HT-29 (cell line): Measurements from ENCODE around the gene KRT85. TPM values are rescaled to one million over a fixed set of nuclear protein-coding genes. Genes with fewer than 3 reads are reported as not detected.
A peak's percentile ranks its signal among the peaks of the same experiment; 100 is the strongest.
"Not testable (repeated sequence)": the region's sequence is repeated elsewhere in the genome, so short reads cannot be mapped to it uniquely, and the experiment has no call there.

ENCODE experiments used
- DNase-seq: peaks from one replicate; pipeline ENCODE4 v3.0.0-alpha.2; 2015; ENCODE audit warnings: low spot score
- total RNA-seq: library from RNA; depleted of rRNA; stranded (reverse); fragments of >200 nt; shearing (Covaris generic); gene quantifications from 2 replicates; pipeline ENCODE4 v1.2.3, GENCODE V29; 2014; rRNA removed

The KRT85 gene
- total RNA-seq: not detected in 2 replicates

GRCh38 chr12:52366738-52367485 lies at the start of gene KRT85:
TSS of gene KRT85 (minus strand) at chr12:52367481. CDS start at chr12:52367405, 76 bp downstream.
- no peak for DNase-seq

- DNase-seq: no peak
Observed at GRCh38 chr12:52416795-52417194, 49.5 kb upstream of the KRT85 start.

DNA sequence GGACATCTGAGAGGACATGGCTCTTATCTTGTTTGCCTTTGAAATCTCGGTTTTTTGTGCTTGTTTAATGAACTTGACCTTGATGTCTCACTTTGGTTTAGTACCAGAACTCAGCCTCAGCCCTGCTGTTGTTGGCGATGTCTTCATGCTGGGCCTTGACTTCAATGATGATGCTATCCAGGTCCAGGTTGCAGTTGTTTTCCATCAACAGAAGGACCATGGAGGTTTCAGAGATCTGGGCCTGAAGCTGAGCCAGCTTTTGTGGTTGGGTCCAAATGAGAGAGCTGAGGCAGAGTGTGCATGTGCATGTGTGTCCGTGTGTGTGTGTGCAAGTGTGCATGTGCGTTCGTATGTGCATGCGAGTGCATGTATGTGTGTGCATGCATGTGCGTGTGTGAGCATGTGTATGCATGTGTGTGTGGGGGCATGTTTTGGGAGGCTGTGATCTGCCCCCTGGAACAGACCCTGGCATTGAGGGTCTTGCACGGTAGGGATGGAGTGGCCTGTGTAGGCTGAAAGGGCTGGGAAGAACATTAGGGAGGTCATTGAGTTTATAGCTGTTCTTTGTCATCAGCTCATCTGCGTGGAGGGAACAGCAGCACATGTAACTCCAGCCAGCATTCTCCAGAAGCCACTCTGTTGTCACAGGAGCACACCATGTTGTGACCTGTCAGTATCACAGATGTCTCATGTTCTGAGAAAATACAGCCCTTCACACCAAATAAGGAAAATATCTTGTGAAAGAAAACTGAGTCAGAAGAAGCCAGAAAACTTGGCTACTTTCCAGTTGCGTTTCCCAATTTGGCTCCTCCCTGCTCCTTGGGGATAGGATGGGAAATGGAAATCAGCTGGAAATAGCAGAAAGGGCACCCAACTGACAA lies 48.8 kb upstream of the KRT85 start:
- no peak for DNase-seq

DNA sequence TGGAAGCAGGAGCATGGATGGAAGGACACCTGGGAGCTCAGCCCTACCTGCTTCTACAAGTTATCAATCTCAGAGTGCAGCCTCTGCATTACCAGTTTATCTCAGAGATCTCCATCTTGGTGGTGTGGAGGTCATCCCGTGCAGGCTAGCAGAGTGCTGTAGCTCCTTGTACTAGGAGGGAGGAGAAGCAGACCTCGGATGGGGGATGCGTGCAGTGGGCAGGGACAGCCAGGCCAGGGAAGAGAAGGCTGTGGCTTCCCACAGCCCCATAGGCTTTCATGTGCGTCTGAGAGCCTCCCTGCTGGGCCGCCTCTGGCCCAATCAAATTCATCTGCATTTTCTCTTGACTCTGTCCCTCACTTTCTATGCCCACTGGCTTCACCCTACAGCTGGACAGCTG lies 47.7 kb upstream of the KRT85 start:
- DNase-seq: no peak

GRCh38 chr12:52413782-52414345 lies 46.6 kb upstream of the KRT85 start:
- DNase-seq: no peak

DNA sequence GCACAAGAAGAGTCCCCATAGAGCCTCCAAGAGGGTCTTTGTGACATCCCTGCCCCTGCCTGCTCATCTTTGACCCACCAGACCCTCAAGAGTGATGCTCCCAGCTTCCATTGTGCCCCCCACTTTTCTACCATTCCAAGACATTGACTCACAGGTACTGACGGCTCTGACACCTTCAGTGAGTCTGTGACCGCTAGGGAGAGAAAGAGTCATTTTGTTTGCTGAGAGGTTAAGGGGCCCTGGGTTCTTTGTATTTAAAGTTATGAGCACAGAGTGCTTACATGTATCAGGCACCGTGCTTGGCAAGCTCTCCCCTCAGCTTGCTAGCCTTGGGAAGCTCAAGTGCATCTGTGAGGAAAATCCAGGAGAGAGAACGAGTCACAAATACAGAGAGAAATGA lies 45.9 kb upstream of the KRT85 start:
- no peak for DNase-seq

GRCh38 chr12:52411815-52412214 lies 44.5 kb upstream of the KRT85 start:
- DNase-seq: no peak

DNA sequence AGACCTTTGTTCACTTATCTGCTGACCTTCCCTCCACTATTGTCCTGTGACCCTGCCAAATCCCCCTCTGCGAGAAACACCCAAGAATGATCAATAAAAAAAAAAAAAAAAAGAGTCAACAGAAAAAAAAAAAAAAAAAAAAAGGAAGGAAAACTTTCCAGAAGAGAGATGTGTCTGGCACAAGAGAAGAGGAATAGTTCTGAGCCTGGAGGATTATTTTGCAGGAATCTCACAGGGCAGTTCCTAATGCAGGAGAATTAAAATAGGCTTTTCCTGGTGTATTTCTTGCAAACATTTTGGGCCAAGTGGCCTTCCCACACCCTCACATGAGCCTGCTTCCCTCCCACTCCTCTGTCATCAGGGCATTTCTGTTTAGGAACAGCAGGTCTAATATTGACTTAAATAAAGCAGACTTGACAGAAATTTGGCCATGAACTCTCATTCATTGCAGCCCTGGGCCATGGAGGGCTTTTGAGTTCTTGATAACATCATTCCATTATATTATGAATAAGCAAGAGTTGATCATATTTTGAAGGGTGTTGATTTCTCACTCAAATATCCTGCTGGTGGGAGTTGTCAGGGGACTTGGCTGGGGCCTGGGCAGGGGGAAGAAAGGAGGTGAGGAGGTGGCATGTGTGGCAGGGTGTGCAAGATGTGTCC lies 43.4 kb upstream of the KRT85 start:
- not testable (repeated sequence) for DNase-seq

DNA sequence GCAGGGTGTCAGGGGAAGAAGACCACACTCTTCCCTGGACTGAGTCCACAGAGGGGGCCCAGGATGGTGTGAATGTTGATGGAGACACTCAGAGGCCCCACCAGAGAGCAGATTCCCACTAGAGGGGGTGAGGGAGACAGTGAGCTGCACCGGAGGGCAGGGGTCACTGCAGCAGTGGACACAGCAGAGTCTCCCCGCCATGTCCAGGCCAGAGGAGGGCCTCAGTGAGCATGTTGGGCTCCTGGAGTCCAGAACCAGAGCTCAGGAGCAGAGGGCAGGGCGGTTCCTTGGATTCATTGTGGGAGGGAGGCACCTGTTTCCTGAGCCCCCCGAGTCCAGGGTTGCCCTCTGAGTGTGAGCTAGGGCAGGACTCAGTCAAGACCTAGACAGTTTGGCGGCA lies 40.6 kb upstream of the KRT85 start:
- no peak for DNase-seq

GRCh38 chr12:52405922-52406385 lies 38.7 kb upstream of the KRT85 start, which contains the start of gene KRT82:
TSS of gene KRT82 (minus strand) at chr12:52406335. CDS start at chr12:52406277, 58 bp downstream.
- DNase-seq: no peak

DNA sequence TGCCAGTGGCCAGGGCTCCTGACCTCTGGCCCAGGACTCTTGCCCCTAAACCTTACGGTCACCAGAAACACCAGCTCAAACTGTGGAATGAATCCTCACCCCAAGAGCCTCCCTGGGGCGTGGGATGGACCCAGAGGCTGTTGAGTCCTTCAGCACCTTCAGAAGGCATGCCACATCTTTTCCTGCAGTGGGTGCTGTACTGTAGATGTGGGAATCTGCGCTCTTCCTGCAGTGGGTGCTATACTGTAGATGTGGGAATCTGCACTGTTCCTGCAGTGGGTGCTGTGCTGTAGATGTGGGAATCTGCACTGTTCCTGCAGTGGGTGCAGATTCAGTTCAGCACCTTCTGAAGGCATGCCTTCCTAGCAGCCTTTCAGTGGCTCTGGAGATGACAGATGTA lies 37.7 kb upstream of the KRT85 start:
- DNase-seq: no peak

DNA sequence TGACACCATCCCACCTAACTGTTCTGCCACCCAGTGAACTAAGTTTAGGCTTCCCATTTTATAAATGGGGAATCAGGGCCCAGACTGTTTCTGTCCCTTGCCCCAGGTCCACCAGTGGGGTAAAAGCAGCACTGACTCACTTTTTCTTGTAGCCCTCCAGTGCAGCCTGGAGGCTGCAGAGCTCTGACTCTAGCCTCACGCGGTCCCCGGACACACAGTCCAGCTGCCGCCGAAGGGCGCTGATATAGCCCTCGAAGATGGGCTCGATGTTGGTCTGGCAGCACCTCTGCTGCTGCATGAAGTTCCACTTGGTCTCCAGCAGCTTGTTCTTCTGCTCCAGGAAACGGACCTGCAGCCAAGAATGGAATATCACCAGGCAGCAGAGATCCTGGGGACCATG lies 36.3 kb upstream of the KRT85 start:
- no peak for DNase-seq

GRCh38 chr12:52402873-52403540 lies 35.7 kb upstream of the KRT85 start:
- no peak for DNase-seq

DNA sequence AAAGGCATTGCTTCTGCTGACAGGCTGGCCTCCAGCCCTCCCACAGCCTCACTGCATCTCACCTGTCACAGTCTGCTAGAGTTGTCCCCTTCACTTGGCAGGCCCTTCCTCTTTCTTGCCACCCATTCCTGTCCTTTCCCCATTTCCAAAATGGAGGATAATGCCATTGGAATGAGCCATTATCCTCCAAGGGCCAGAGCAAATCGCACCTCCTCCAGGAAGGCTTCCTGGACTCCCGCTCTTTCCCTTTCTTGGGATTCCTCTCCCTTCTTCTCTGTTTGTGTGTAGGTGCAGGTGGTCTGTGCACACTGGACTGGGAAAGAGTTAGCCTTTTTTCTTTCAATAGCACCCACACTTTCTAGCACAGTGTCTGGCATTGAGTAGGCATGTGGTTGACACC lies 35.1 kb upstream of the KRT85 start:
- no peak for DNase-seq

- no peak for DNase-seq
Observed at GRCh38 chr12:52401926-52402325, 34.6 kb upstream of the KRT85 start.

GRCh38 chr12:52401526-52401925 lies 34.2 kb upstream of the KRT85 start:
- DNase-seq: no peak

DNA sequence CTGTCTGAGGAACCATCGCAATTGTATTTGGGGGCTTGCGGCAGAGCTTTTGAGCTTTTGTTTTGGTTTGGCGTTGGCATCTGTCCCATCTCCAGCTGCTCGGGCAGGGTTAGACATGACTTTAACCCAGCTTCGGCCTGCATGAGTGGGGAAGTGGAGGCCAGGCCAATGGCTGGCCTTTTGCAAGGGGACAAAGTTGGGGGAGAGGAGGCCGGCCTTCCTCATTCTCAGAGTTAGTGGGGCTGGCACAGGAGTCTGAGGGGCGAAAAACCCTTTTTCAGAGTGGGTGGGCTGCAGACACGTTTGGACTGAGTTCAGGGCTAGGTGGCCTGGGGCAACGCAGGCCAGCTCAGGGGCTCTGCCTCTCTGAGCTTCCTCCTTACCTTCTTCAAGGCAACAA lies 33.6 kb upstream of the KRT85 start:
- DNase-seq: no peak

- DNase-seq: no peak
Observed at GRCh38 chr12:52399756-52400155, 32.5 kb upstream of the KRT85 start.

DNA sequence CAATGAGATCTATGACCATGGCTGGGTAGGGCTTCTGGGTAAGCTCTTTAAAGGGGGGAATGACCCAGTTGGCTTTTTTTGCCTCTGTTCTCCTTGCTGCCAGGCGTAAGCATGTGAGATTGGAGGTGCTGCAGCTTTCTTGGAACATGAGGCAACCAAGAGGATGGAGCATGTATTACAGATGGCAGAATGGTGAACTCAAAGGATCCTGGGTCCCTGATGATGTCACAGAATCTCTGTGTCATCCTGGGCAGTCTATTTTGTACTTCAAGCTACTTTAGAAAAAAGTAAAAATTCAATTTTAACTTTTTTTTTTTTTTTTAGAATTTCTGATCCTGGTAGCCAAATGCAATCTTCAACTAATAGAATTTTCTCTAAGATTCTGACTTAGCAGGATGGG lies 30.9 kb upstream of the KRT85 start:
- no peak for DNase-seq

- no peak for DNase-seq
Observed at GRCh38 chr12:52396656-52397055, 29.4 kb upstream of the KRT85 start.

DNA sequence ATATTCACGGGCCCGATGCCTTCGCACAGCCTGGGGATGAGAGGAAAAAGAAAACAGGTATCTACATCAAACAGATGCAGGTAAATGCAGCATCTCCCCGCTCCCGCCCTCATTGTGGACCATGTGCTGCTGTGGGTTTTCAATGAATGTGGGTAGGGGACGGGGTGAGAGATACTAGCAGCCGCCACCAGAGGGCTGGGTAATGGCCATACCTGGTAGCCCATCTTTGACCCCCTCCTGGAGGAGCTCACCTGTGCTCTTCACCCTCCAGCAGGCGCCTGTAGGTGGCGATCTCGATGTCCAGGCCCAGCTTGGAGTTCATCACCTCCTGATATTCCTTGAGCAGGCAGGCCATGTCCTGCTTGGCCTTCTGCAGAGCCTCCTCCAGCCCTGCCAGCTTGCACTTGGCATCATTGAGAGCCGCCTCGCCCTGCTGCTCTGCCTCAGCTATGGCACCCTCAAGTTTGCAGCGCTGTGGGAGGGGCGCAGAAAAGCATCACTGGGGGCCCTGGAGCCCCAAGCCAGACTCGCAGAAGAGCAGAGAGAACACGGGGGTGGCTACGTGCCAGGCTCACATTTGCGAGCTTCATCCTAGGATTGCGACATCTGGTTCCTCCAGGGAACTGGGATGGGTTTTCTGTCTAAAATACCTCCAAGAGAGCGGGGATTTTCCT lies 28.6 kb upstream of the KRT85 start:
- peak; percentile 87 for DNase-seq
